ENCODE results near the gene CBY2.

CBY2 gene

GRCh38 chr13:45700971-45701900 lies 884 bp upstream of the CBY2 start:
- DNase-seq (ENCODE audit: low read depth, low spot score): no peak

GRCh38 chr13:45702869-45703391 lies 810 bp downstream of the CBY2 start:
- DNase-seq (ENCODE audit: low read depth, low spot score): no peak

GRCh38 chr13:45704211-45704739 lies 2.2 kb downstream of the CBY2 start:
- DNase-seq (ENCODE audit: low read depth, low spot score): no peak

GRCh38 chr13:45704854-45705695 lies 3.0 kb downstream of the CBY2 start:
- DNase-seq (ENCODE audit: low read depth, low spot score): no peak

- no peak for DNase-seq (ENCODE audit: low read depth, low spot score)
These were observed 3.8 kb downstream of the CBY2 start for GRCh38 chr13:45705918-45706317.

GRCh38 chr13:45707516-45708100 lies 5.5 kb downstream of the CBY2 start:
- DNase-seq (ENCODE audit: low read depth, low spot score): no peak

GRCh38 chr13:45711951-45712350 lies 9.8 kb downstream of the CBY2 start:
- no peak for DNase-seq (ENCODE audit: low read depth, low spot score)

- no peak for DNase-seq (ENCODE audit: low read depth, low spot score)
These were observed 11.1 kb downstream of the CBY2 start for GRCh38 chr13:45713106-45713690.

GRCh38 chr13:45713721-45714120 lies 11.6 kb downstream of the CBY2 start:
- no peak for DNase-seq (ENCODE audit: low read depth, low spot score)

GRCh38 chr13:45714170-45714569 lies 12.1 kb downstream of the CBY2 start:
- no peak for DNase-seq (ENCODE audit: low read depth, low spot score)

- no peak for DNase-seq (ENCODE audit: low read depth, low spot score)
These were observed 13.2 kb downstream of the CBY2 start for GRCh38 chr13:45715351-45715750.

- DNase-seq (ENCODE audit: low read depth, low spot score): no peak
These were observed 15.2 kb downstream of the CBY2 start for GRCh38 chr13:45717349-45717748.

GRCh38 chr13:45718063-45718462 lies 15.9 kb downstream of the CBY2 start:
- DNase-seq (ENCODE audit: low read depth, low spot score): peak; percentile 30

GRCh38 chr13:45718992-45719391 lies 16.9 kb downstream of the CBY2 start:
- DNase-seq (ENCODE audit: low read depth, low spot score): no peak

- no peak for DNase-seq (ENCODE audit: low read depth, low spot score)
These were observed 19.1 kb downstream of the CBY2 start for GRCh38 chr13:45721203-45721731.

GRCh38 chr13:45723798-45724197 lies 21.7 kb downstream of the CBY2 start:
- DNase-seq (ENCODE audit: low read depth, low spot score): no peak

- peak; percentile 67 for DNase-seq (ENCODE audit: low read depth, low spot score)
These were observed 26.6 kb downstream of the CBY2 start for GRCh38 chr13:45728759-45729158.

GRCh38 chr13:45731455-45731854 lies 29.3 kb downstream of the CBY2 start:
- no peak for DNase-seq (ENCODE audit: low read depth, low spot score)

- no peak for DNase-seq (ENCODE audit: low read depth, low spot score)
These were observed 30.8 kb downstream of the CBY2 start for GRCh38 chr13:45732916-45733315.

- no peak for DNase-seq (ENCODE audit: low read depth, low spot score)
These were observed 31.2 kb downstream of the CBY2 start for GRCh38 chr13:45733361-45733760.

- DNase-seq (ENCODE audit: low read depth, low spot score): peak; percentile 2
These were observed 35.5 kb downstream of the CBY2 start for GRCh38 chr13:45737571-45738017.

Data from iPS DF 19.7 (cell line).